ENCODE measurements around the gene PIAS2. TPM values are rescaled to one million over a fixed set of nuclear protein-coding genes. Genes with fewer than 3 reads are reported as not detected.

Gene PIAS2
- total RNA-seq, 1 donor from 2014 or later = 42.2 TPM

DNA sequence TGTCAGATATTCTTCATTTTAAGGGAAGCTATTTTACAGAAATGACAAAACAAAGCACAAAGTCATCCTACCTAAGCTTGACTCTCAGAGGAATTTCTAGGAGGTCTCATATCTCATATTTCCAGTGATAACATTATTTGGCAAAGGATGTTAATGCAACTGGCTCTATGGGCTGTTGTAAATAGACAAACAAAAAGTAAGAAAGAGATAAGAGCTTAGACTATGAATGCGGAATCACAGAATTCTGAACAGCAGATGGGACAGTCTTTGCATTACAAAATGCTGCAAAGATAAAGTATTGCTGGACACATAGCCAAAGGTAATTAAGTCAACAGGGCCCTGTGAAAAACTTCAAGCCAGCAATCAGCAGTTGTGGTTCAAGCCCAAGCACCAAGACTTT lies 23.9 kb downstream of the PIAS2 start:
- peaks cover 16% of the 10 kb centered on the region for H3K9me3 Mint-ChIP-seq

GRCh38 chr18:46892842-46893241 lies 24.5 kb downstream of the PIAS2 start:
- Mint-ChIP-seq H3K4me3 (no peak overlapping the region), H3K27me3 (ENCODE audit: low read depth) (no peaks in the 10 kb centered on the region), H3K27ac (ENCODE audit: unreplicated experiment) (no peak overlapping the region), H3K4me1 (no peaks in the 10 kb centered on the region), H3K36me3 (ENCODE audit: low read depth) (peaks cover 38% of the 10 kb centered on the region), H3K9me3 (peaks cover 16% of the 10 kb centered on the region)
- TF ChIP-seq, protein P1, sequence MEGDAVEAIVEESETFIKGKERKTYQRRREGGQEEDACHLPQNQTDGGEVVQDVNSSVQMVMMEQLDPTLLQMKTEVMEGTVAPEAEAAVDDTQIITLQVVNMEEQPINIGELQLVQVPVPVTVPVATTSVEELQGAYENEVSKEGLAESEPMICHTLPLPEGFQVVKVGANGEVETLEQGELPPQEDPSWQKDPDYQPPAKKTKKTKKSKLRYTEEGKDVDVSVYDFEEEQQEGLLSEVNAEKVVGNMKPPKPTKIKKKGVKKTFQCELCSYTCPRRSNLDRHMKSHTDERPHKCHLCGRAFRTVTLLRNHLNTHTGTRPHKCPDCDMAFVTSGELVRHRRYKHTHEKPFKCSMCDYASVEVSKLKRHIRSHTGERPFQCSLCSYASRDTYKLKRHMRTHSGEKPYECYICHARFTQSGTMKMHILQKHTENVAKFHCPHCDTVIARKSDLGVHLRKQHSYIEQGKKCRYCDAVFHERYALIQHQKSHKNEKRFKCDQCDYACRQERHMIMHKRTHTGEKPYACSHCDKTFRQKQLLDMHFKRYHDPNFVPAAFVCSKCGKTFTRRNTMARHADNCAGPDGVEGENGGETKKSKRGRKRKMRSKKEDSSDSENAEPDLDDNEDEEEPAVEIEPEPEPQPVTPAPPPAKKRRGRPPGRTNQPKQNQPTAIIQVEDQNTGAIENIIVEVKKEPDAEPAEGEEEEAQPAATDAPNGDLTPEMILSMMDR (conservative IDR thresholded peaks at IDR 0.05) = no peak
- DNase-seq (ENCODE audit: low read depth, low spot score) = no peak

More for the DNA sequence above, 23.9 kb downstream of the PIAS2 start:
- H3K4me1 Mint-ChIP-seq = no peaks in the 10 kb centered on the region
- TF ChIP-seq, protein P1 (conservative IDR thresholded peaks at IDR 0.05) = no peak
- no peak overlapping the region for H3K4me3 Mint-ChIP-seq
- no peak for DNase-seq (ENCODE audit: low read depth, low spot score)
- no peak overlapping the region for H3K27ac Mint-ChIP-seq (ENCODE audit: unreplicated experiment)
- no peaks in the 10 kb centered on the region for H3K27me3 Mint-ChIP-seq (ENCODE audit: low read depth)
- H3K36me3 Mint-ChIP-seq (ENCODE audit: low read depth) = peaks cover 33% of the 10 kb centered on the region

DNA sequence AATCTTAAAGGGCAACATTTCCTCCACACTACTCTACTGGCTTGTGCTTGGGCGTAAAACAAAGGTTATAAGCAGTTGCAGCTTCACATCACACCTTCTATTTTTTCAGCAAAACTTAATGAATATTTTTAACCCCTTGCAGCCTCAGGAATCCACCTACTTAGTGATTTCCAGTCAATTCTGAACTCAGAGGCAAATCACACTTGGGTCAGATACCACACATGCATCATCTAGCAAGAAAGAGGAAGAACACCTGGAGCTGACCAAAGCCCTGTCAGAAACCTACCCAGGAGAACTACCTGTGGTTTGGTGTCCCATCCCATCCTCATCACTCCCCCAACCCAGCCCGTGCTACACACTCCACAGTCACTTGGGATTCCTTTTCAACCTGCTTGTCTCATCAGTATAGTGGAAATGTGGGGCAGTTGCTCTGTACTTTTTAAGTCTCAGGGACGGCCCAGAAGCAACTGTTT lies 25.5 kb downstream of the PIAS2 start:
- Mint-ChIP-seq H3K9me3 (peaks cover 16% of the 10 kb centered on the region), H3K4me3 (no peak overlapping the region), H3K27me3 (ENCODE audit: low read depth) (no peaks in the 10 kb centered on the region), H3K4me1 (no peaks in the 10 kb centered on the region), H3K27ac (ENCODE audit: unreplicated experiment) (no peak overlapping the region), H3K36me3 (ENCODE audit: low read depth) (peaks cover 45% of the 10 kb centered on the region)
- DNase-seq (ENCODE audit: low read depth, low spot score) = no peak
- TF ChIP-seq, protein P1 (conservative IDR thresholded peaks at IDR 0.05) = no peak

GRCh38 chr18:46888965-46889364 lies 28.3 kb downstream of the PIAS2 start:
- TF ChIP-seq, protein P1 (conservative IDR thresholded peaks at IDR 0.05) = no peak
- no peaks in the 10 kb centered on the region for H3K4me1 Mint-ChIP-seq
- H3K36me3 Mint-ChIP-seq (ENCODE audit: low read depth) = peaks cover 45% of the 10 kb centered on the region
- DNase-seq (ENCODE audit: low read depth, low spot score) = no peak
- no peak overlapping the region for H3K4me3 Mint-ChIP-seq
- H3K27ac Mint-ChIP-seq (ENCODE audit: unreplicated experiment) = no peak overlapping the region
- no peaks in the 10 kb centered on the region for H3K27me3 Mint-ChIP-seq (ENCODE audit: low read depth)
- H3K9me3 Mint-ChIP-seq = peaks cover 16% of the 10 kb centered on the region

GRCh38 chr18:46886893-46887292 lies 30.4 kb downstream of the PIAS2 start:
- DNase-seq (ENCODE audit: low read depth, low spot score) = no peak
- TF ChIP-seq, protein P1 (conservative IDR thresholded peaks at IDR 0.05) = no peak
- no peaks in the 10 kb centered on the region for H3K4me1 Mint-ChIP-seq
- no peaks in the 10 kb centered on the region for H3K27me3 Mint-ChIP-seq (ENCODE audit: low read depth)
- H3K4me3 Mint-ChIP-seq = no peak overlapping the region
- H3K9me3 Mint-ChIP-seq = peaks cover 16% of the 10 kb centered on the region
- no peak overlapping the region for H3K27ac Mint-ChIP-seq (ENCODE audit: unreplicated experiment)
- H3K36me3 Mint-ChIP-seq (ENCODE audit: low read depth) = peaks cover 42% of the 10 kb centered on the region
